ENCODE data around the gene RFX2.
"Not testable (repeated sequence)": the region's sequence is repeated elsewhere in the genome, so short reads cannot be mapped to it uniquely, and the experiment has no call there.

RFX2 gene

DNA sequence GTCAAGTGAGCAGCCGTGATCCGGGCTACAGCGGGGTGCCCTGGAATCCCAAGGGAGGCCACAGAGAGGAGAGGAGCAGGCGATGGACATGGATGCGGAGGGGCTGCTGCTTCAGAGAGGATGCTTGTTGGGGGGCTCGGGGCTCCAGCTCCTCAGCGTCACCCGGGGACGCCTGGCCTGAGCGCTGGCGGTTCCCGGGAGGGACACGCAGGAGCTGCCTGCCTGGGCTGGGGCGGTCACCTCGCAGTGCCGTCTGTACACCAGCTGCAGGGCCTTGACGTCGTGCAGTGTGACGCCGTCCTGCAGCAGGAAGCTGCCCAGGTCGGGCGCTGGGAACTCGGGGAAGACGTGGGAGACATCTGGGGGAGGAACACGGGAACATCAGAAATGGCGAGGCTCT, 102.4 kb downstream of the RFX2 start:
- no peak for DNase-seq

DNA sequence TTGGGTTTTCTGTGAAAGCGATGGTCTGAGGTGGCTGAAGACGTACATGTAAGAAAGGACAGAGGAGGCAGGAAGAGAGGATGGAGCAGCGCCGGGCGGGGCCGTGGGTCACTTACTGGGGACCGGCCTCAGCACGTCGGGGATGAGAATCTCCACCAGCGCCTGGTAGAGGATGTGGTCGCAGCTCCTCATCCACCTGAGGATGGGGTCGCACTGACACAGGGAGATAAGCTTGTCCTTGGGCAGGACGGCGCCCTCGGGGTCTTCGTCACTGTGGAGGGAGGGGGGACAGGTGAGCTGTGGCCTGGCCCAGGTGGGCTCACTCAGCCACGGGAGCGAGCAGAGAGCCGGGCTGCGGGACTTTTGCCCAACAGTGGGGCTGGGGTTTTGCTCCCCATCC, 103.4 kb downstream of the RFX2 start:
- DNase-seq: no peak

- DNase-seq: not testable (repeated sequence)
Measured at GRCh38 chr19:6006070-6006446, 104.2 kb downstream of the RFX2 start.

- no peak for DNase-seq
Measured at GRCh38 chr19:6005321-6006069, 104.8 kb downstream of the RFX2 start.

GRCh38 chr19:6003976-6004375, 106.3 kb downstream of the RFX2 start:
- no peak for DNase-seq

GRCh38 chr19:6002591-6002990, 107.7 kb downstream of the RFX2 start:
- no peak for DNase-seq

DNA sequence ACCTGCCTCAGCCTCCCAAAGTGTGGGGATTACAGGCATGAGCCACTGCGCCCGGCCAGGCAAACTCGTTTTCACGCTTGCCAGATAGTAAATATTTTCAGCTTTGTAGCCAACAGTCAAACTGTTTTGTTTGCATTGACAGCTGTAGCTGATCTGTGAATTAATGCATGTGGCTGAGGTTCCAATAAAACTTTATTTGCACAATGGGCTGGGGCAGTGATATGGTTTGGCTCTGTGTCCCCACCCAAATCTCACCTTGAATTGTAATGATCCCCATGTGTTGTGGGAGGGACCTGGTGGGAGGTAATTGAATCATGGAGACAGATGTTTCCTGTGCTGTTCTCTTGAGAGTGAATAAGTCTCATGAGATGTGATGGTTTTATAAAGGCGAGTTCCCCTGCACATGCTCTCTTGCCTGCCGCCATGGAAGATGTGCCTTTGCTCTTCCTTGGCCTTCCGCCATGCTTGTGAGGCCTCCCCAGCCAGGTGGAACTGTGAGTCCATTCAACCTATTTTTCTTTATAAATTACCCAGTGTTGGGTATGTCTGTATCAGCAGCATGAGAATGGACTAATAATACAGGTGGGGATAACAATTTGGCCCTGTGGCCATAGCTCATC, 110.0 kb downstream of the RFX2 start:
- DNase-seq: no peak

DNA sequence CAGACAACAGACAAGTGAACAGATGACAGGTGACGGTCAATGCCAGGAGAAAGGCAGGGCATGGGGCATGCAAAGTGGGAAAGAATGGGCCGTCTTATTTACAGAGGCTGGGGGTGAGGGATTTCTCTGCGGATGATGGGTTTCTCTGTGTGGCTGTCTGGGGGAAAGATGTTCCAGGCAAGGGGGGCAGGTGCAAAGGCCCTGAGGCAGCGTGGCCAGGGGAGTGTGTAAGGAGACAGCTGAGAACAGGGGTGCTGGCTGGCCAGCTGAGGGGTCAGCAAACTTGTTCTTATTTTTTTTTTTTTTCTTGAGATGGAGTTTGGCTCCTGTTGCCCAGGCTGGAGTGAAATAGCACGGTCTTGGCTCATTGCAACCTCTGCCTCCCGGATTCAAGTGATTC, 110.6 kb downstream of the RFX2 start:
- no peak for DNase-seq

GRCh38 chr19:5997371-5997770, 112.9 kb downstream of the RFX2 start:
- DNase-seq: no peak

DNA sequence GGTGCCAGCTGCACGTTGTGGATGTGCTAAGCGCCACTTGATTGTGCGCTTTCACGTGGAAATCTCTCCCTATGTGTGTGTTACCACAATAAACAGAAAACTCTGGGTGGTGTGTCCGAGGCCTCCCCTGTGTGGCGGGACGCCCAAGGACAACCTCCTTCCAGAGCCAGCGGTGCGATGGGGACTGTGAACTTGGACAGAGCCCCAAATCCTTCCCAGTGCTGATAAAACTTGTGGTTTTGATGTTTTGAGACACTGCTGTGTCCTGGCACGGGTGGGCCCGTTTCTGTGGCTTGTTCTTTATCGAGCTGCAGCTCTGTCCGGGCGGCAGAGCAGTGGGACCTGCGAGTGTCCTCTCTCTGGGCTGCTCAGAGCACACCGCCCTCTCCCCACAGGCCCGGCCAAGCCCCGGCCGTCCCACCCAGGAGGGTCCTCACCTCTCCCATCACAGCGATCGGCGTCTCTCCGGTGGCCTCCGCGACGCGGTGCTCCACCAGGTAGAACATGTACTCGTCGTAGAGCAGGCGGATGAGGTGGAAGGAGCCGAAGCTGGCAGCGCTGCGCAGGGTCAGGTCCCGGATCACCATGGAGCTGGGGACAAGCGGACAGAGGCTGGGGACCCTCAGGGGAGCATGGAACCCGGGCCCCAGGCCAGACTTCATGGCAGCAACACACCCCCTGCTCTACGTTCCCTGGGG, 113.5 kb downstream of the RFX2 start:
- no peak for DNase-seq

- DNase-seq: no peak
Measured at GRCh38 chr19:5996102-5996501, 114.2 kb downstream of the RFX2 start.

- DNase-seq: no peak
Measured at GRCh38 chr19:5995606-5996005, 114.7 kb downstream of the RFX2 start.

GRCh38 chr19:5994405-5995165, 115.7 kb downstream of the RFX2 start:
- DNase-seq: no peak

DNA sequence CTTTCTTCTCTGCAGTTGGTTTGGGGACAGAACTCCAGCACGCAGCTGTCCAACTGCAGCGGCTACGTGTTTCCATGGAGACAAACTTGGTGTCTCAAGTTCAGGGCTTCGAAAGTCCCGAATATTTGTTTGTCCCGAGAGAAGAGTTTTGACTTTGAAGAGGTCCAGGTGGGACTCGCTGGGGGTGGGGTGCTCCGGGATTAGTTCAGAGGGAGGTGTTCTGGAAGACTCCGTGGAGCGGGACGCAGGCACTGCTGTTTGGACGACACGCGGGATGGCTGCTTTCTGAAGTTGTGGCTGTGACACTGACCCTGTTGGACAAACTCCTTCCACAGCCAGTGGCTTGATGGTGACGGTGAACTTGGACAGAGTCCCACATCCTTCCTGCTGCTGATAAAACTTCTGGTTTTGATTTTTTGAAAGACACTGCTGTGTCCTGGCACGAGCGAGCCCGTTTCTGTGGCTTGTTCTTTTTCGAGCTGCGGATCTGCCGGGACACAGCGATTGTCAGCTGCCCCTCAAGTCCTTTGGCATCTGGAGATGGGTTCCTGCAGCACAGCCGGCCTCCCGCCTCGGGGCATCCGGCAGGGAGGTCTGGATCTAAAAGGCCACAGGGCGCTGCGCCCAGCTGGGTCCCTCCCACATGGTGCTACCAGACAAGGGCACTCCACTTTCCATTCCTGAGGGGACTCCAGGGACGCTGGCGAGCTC, 116.5 kb downstream of the RFX2 start:
- DNase-seq: no peak

DNA sequence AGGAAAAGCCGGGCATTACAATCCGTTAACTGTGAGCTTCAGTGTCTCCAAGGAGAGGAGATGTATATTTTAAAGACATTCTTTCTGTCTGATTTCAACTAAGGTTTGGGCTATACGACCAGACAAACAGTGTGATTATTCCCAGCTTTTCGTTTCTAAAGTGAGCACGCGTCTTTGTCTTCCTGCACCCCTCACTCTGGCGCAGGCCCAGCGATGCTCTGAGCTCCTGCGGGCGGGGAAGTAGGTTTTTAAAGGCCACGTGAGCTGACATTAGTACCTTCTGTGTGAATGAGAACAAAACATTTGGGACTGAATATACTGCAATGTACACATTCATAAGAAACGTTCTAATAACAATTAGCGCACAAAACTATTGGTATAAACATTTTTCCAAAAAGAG, 117.1 kb downstream of the RFX2 start:
- DNase-seq: no peak

GRCh38 chr19:5992756-5993155, 117.5 kb downstream of the RFX2 start:
- no peak for DNase-seq

- DNase-seq: no peak
Measured at GRCh38 chr19:5991244-5991838, 119.0 kb downstream of the RFX2 start.

- peak; percentile 49 to 60 for DNase-seq
Measured at GRCh38 chr19:5990289-5990797, 120.0 kb downstream of the RFX2 start.

- DNase-seq: peak in 1 of 2 experiments; percentile 28
Measured at GRCh38 chr19:5989388-5990074, 120.8 kb downstream of the RFX2 start.

GRCh38 chr19:5988517-5989387, 121.5 kb downstream of the RFX2 start:
- DNase-seq: peak; percentile 43 to 65
